Colonic mucosa (tissue), 4 donors: Measurements from ENCODE around the gene HIVEP3. TPM values are rescaled to one million over a fixed set of nuclear protein-coding genes. Genes with fewer than 3 reads are reported as not detected.
"Not testable (repeated sequence)": the region's sequence is repeated elsewhere in the genome, so short reads cannot be mapped to it uniquely, and the experiment has no call there.

ENCODE experiments used
- DNase-seq: peaks from one replicate; pipeline ENCODE4 v3.0.0-alpha.2; 2020
- H3K27ac ChIP-seq: fragments of 200-600 bp; one replicate; pipeline ENCODE4 v1.8.0; 2021
- H3K27me3 ChIP-seq: fragments of 200-600 bp; one replicate; pipeline ENCODE4 v1.8.0; 2021
- H3K36me3 ChIP-seq: fragments of 200-600 bp; one replicate; pipeline ENCODE4 v1.8.0; 2021
- H3K4me1 ChIP-seq: fragments of 200-600 bp; one replicate; pipeline ENCODE4 v1.8.0; 2021; ENCODE audit warnings: mild to moderate bottlenecking
- H3K4me3 ChIP-seq: fragments of 200-600 bp; one replicate; pipeline ENCODE4 v1.8.0; 2021
- H3K9ac ChIP-seq, 2 donors: one replicate each; pipeline ENCODE4 v1.7.0; 2013; ENCODE audit warnings: control low read depth in 2 of 2, low read depth in 2 of 2, low read length in 2 of 2
- H3K9me3 ChIP-seq: fragments of 200-600 bp; one replicate; pipeline ENCODE4 v1.8.0; 2021
- intact Hi-C: fragments of 100-400 bp; cut with DNase I; formaldehyde crosslinking; loops from one replicate; pipeline ENCODE4 v1.14.1; 2022
- total RNA-seq, 2 donors: library from RNA; stranded (reverse); fragmentation: NEBNext Ultra II Directional in 1 of 2; extraction: Animal tissue kit (Norgen Biotek cat#: 25700) in 1 of 2; gene quantifications; one replicate each; pipeline ENCODE4 v1.2.1, GENCODE V29; 2021
- TF ChIP-seq, protein P1 (sequence below): fragments of 200-600 bp; IDR thresholded peaks from one replicate; pipeline ENCODE4 v1.8.0; 2022; ENCODE audit warnings: antibody characterized with exemption, mild to moderate bottlenecking
- donor health status: healthy.
- donor health status: DM: no; HTN: no; CAD: no.
- donor health status: DM: no; HTN: no; CAD: no.

Gene HIVEP3
- total RNA-seq, 2 donors from 2014 or later: 1.9 to 3.3 TPM

DNA sequence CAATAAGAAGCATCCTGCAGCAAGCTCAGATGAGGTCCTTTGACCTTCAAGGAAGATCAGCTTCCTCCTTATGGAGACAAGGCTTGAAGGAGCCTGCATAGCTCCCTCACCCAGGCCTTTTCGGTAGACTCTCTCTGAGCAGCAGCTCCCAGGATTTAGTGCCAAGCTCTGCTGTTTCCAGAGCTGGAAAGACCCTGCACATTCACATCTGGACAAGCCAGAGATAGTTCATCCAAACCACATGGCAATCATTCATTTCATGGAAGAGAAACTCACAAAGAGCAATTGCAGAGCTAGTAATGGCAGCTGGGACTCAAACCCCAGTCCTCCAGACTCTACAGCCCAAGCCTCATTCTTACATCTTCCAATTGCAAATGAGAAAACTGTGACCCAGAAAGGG, 357.8 kb downstream of the HIVEP3 start:
- intact Hi-C loops: no loop called here
- H3K4me3 ChIP-seq: no peak overlapping the region
- no peaks in the 10 kb centered on the region for H3K36me3 ChIP-seq
- TF ChIP-seq, protein P1, sequence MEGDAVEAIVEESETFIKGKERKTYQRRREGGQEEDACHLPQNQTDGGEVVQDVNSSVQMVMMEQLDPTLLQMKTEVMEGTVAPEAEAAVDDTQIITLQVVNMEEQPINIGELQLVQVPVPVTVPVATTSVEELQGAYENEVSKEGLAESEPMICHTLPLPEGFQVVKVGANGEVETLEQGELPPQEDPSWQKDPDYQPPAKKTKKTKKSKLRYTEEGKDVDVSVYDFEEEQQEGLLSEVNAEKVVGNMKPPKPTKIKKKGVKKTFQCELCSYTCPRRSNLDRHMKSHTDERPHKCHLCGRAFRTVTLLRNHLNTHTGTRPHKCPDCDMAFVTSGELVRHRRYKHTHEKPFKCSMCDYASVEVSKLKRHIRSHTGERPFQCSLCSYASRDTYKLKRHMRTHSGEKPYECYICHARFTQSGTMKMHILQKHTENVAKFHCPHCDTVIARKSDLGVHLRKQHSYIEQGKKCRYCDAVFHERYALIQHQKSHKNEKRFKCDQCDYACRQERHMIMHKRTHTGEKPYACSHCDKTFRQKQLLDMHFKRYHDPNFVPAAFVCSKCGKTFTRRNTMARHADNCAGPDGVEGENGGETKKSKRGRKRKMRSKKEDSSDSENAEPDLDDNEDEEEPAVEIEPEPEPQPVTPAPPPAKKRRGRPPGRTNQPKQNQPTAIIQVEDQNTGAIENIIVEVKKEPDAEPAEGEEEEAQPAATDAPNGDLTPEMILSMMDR: no peak
- no peak overlapping the region for H3K27ac ChIP-seq
- DNase-seq: no peak
- no peaks in the 10 kb centered on the region for H3K4me1 ChIP-seq
- no peak overlapping the region for H3K9ac ChIP-seq
- no peaks in the 10 kb centered on the region for H3K9me3 ChIP-seq
- H3K27me3 ChIP-seq: no peaks in the 10 kb centered on the region

DNA sequence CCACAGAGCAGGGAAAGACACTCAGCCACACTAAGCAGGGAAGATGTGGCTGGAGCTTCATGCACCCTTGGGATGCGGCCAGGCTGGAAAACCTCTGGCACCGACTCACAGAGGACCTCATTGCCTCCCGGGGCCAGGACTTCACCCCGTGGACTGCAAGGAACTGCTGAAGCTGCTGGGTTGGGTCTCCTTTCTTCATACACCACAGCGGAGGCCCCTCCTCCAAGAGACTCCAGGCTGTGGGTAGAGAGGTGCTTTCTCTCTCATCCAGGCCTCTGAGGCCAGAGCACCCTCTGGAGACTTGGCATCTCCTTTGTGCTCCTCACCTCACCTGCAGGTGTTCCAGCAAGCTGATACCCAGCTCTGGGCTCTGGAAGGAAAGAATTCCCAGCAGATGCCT, 358.2 kb downstream of the HIVEP3 start:
- Histone ChIP-seq H3K9ac (no peak overlapping the region), H3K4me3 (no peak overlapping the region), H3K36me3 (no peaks in the 10 kb centered on the region), H3K9me3 (no peaks in the 10 kb centered on the region), H3K4me1 (no peaks in the 10 kb centered on the region), H3K27me3 (no peaks in the 10 kb centered on the region), H3K27ac (no peak overlapping the region)
- intact Hi-C loops: no loop called here
- no peak for DNase-seq
- TF ChIP-seq, protein P1: no peak

DNA sequence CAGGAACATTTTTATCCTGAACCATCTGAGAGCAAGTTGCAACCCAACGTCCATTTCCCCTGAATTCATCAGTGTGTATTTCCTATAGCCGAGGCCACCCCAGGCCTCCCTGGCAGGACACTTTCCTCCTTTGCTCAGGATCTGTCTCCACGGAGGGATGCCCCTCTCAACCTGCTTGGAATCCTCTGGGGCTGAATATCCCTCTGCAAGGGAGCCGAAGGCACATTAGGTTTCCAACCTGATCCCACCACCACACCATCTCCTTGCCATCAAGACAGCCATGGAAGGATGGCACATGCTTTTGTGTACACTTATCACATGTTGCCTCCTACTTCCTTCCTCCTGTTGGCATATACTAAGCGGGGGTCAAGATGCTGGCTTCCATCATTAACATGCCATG, 359.4 kb downstream of the HIVEP3 start:
- no peak overlapping the region for H3K4me3 ChIP-seq
- H3K4me1 ChIP-seq: no peaks in the 10 kb centered on the region
- no peak for DNase-seq
- TF ChIP-seq, protein P1: no peak
- intact Hi-C loops: no loop called here
- no peak overlapping the region for H3K9ac ChIP-seq
- H3K36me3 ChIP-seq: no peaks in the 10 kb centered on the region
- no peaks in the 10 kb centered on the region for H3K27me3 ChIP-seq
- H3K9me3 ChIP-seq: no peaks in the 10 kb centered on the region
- no peak overlapping the region for H3K27ac ChIP-seq

DNA sequence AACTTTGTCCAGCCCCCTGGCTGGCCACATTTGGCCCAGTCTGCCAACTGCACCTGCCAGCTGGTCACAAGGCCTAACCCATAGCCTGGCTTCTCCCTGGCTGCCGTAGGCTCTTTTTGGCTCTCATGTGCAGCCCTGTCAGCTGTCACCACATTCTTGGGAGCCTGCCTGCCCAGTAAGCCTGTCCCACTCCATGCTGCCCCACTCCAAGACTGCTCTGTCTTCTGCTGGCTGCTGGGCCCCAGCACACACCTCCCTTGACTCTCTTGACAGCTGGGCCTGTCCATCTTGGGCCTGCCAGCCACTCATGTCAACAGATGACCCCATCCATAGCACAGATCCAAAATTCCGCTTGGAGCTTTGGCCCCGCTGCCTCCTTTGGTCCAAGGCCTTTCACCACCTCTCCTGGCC, 360.0 kb downstream of the HIVEP3 start:
- H3K27me3 ChIP-seq: no peaks in the 10 kb centered on the region
- H3K4me3 ChIP-seq: no peak overlapping the region
- no peaks in the 10 kb centered on the region for H3K36me3 ChIP-seq
- no peaks in the 10 kb centered on the region for H3K4me1 ChIP-seq
- DNase-seq: no peak
- TF ChIP-seq, protein P1: no peak
- intact Hi-C loops: no loop called here
- no peak overlapping the region for H3K9ac ChIP-seq
- no peaks in the 10 kb centered on the region for H3K9me3 ChIP-seq
- H3K27ac ChIP-seq: no peak overlapping the region

DNA sequence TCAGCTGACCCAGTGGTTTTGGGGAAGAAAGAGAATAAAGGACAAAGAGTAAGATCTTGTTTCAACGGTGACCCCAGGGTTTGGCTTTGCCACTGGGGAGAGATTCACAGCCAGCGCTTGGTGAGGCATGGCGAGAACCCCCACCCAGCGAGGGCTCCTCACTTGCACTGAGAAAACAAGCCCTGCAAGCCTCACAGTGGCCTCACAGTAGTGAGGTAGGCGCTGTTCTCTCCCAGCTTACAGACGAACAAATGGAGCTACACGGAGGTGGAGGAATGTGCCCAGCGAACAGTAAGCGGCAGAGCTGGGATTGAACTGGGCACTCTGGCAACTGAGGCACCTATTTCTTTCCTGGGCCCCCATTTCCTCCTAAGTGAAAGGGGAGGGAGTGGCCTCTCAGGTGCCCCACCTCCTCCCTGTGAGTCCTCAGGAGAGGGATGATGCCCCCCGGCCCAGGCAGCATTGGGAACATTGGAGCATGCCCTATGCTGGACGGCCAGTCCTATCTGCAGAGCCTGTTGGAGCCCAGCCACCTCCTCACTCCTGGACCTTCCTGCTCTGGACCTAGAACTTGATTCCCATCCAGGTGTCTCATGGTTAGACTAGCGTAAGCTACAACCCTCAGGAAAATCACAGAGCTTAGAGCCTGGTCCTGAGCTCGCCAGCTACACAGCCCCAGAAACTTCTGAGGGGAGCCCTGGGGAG, 360.8 kb downstream of the HIVEP3 start:
- DNase-seq: no peak

GRCh38 chr1:41554746-41555145, 364.0 kb downstream of the HIVEP3 start:
- H3K27ac ChIP-seq, intact Hi-C loops, H3K9ac ChIP-seq, DNase-seq, H3K9me3 ChIP-seq, H3K27me3 ChIP-seq, H3K4me3 ChIP-seq, H3K36me3 ChIP-seq, H3K4me1 ChIP-seq: not testable (repeated sequence)

More for the DNA sequence above, 360.8 kb downstream of the HIVEP3 start:
- TF ChIP-seq, protein P1: no peak
- no peaks in the 10 kb centered on the region for H3K4me1 ChIP-seq
- H3K27ac ChIP-seq: no peak overlapping the region
- no peak overlapping the region for H3K9ac ChIP-seq
- H3K36me3 ChIP-seq: no peaks in the 10 kb centered on the region
- H3K27me3 ChIP-seq: no peaks in the 10 kb centered on the region
- no peaks in the 10 kb centered on the region for H3K9me3 ChIP-seq
- intact Hi-C loops: no loop called here
- no peak overlapping the region for H3K4me3 ChIP-seq
